GM23338 (cell line): ENCODE measurements around the gene MELTF.

Experiments used
- EZH2 ChIP-seq: fragments of 200-600 bp; sonication (generic); IDR thresholded peaks from one replicate; pipeline ENCODE4 v1.8.0; 2017; ENCODE audit warnings: antibody characterized with exemption, mild to moderate bottlenecking, low read depth; ENCODE audit not compliant: unreplicated experiment
- EZH2phosphoT487 ChIP-seq: fragments of 200-600 bp; sonication (generic); IDR thresholded peaks from one replicate; pipeline ENCODE4 v1.8.1; 2018; ENCODE audit warnings: antibody characterized with exemption; ENCODE audit not compliant: unreplicated experiment
- POLR2AphosphoS5 ChIP-seq: IDR thresholded peaks from 2 replicates; pipeline ENCODE4 v1.6.1; 2016; ENCODE audit warnings: antibody characterized with exemption, low read depth
- ZNF331 ChIP-seq: fragments of 250-450 bp; sonication (Bioruptor Pico); IDR thresholded peaks from 2 replicates; pipeline ENCODE4 v1.5.0; 2020; ENCODE audit warnings: low read depth, mild to moderate bottlenecking, moderate library complexity
- TF ChIP-seq, protein P1 (sequence below), 2 experiments: fragments of 200-600 bp in 1 of 2; sonication (generic) in 1 of 2; conservative IDR thresholded peaks; 2 replicates each; pipeline versions ENCODE4 v1.5.1 to v1.6.1; 2016 to 2017; ENCODE audit warnings: antibody characterized with exemption in 2 of 2, low read depth in 2 of 2, mild to moderate bottlenecking in 2 of 2, moderate library complexity in 1 of 2
- TF ChIP-seq, protein P2 (sequence below): IDR thresholded peaks from one replicate; pipeline ENCODE4 v1.6.1; 2018; ENCODE audit warnings: antibody characterized with exemption; ENCODE audit not compliant: unreplicated experiment
- TF ChIP-seq, protein P3 (sequence below): fragments of 250-450 bp; sonication (Bioruptor Pico); IDR thresholded peaks from 2 replicates; pipeline ENCODE4 v1.5.0; 2020; ENCODE audit warnings: mild to moderate bottlenecking, moderate library complexity

DNA sequence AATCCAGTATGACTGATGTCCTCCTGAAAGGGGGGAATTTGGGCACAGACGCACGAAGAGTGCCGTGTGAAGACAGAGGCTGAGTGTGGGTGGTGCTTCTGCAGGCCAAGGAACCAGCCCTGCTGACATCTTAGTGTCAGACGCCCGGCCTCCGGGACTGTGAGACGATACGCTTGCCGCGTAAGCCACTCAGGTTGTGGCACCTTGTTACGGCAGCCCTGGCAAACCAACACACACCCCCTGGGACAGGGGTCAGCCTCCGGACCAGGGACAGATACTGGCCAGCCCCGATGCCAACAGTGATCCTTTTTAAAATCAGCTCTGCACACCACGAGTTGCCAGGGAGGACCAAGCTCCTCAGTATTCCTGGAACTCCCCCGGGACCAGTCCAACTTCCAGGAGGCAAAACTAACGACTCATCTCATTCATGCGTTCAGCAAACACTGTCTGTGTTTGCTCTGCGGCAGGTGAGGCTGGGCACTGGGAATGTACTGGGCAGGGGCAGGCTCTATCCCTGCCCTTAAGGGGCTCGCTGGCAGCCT lies 39.8 kb downstream of the MELTF start:
- TF ChIP-seq, protein P1, sequence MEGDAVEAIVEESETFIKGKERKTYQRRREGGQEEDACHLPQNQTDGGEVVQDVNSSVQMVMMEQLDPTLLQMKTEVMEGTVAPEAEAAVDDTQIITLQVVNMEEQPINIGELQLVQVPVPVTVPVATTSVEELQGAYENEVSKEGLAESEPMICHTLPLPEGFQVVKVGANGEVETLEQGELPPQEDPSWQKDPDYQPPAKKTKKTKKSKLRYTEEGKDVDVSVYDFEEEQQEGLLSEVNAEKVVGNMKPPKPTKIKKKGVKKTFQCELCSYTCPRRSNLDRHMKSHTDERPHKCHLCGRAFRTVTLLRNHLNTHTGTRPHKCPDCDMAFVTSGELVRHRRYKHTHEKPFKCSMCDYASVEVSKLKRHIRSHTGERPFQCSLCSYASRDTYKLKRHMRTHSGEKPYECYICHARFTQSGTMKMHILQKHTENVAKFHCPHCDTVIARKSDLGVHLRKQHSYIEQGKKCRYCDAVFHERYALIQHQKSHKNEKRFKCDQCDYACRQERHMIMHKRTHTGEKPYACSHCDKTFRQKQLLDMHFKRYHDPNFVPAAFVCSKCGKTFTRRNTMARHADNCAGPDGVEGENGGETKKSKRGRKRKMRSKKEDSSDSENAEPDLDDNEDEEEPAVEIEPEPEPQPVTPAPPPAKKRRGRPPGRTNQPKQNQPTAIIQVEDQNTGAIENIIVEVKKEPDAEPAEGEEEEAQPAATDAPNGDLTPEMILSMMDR (conservative IDR thresholded peaks at IDR 0.05; ENCODE audit: low read depth in 2 of 2): no peak
- no peak for TF ChIP-seq EZH2
- TF ChIP-seq POLR2AphosphoS5: no peak
- TF ChIP-seq, protein P2, sequence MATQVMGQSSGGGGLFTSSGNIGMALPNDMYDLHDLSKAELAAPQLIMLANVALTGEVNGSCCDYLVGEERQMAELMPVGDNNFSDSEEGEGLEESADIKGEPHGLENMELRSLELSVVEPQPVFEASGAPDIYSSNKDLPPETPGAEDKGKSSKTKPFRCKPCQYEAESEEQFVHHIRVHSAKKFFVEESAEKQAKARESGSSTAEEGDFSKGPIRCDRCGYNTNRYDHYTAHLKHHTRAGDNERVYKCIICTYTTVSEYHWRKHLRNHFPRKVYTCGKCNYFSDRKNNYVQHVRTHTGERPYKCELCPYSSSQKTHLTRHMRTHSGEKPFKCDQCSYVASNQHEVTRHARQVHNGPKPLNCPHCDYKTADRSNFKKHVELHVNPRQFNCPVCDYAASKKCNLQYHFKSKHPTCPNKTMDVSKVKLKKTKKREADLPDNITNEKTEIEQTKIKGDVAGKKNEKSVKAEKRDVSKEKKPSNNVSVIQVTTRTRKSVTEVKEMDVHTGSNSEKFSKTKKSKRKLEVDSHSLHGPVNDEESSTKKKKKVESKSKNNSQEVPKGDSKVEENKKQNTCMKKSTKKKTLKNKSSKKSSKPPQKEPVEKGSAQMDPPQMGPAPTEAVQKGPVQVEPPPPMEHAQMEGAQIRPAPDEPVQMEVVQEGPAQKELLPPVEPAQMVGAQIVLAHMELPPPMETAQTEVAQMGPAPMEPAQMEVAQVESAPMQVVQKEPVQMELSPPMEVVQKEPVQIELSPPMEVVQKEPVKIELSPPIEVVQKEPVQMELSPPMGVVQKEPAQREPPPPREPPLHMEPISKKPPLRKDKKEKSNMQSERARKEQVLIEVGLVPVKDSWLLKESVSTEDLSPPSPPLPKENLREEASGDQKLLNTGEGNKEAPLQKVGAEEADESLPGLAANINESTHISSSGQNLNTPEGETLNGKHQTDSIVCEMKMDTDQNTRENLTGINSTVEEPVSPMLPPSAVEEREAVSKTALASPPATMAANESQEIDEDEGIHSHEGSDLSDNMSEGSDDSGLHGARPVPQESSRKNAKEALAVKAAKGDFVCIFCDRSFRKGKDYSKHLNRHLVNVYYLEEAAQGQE: no peak
- no peak for TF ChIP-seq EZH2phosphoT487
- no peak for TF ChIP-seq ZNF331 (CRISPR knock-in tag)
- TF ChIP-seq, protein P3, sequence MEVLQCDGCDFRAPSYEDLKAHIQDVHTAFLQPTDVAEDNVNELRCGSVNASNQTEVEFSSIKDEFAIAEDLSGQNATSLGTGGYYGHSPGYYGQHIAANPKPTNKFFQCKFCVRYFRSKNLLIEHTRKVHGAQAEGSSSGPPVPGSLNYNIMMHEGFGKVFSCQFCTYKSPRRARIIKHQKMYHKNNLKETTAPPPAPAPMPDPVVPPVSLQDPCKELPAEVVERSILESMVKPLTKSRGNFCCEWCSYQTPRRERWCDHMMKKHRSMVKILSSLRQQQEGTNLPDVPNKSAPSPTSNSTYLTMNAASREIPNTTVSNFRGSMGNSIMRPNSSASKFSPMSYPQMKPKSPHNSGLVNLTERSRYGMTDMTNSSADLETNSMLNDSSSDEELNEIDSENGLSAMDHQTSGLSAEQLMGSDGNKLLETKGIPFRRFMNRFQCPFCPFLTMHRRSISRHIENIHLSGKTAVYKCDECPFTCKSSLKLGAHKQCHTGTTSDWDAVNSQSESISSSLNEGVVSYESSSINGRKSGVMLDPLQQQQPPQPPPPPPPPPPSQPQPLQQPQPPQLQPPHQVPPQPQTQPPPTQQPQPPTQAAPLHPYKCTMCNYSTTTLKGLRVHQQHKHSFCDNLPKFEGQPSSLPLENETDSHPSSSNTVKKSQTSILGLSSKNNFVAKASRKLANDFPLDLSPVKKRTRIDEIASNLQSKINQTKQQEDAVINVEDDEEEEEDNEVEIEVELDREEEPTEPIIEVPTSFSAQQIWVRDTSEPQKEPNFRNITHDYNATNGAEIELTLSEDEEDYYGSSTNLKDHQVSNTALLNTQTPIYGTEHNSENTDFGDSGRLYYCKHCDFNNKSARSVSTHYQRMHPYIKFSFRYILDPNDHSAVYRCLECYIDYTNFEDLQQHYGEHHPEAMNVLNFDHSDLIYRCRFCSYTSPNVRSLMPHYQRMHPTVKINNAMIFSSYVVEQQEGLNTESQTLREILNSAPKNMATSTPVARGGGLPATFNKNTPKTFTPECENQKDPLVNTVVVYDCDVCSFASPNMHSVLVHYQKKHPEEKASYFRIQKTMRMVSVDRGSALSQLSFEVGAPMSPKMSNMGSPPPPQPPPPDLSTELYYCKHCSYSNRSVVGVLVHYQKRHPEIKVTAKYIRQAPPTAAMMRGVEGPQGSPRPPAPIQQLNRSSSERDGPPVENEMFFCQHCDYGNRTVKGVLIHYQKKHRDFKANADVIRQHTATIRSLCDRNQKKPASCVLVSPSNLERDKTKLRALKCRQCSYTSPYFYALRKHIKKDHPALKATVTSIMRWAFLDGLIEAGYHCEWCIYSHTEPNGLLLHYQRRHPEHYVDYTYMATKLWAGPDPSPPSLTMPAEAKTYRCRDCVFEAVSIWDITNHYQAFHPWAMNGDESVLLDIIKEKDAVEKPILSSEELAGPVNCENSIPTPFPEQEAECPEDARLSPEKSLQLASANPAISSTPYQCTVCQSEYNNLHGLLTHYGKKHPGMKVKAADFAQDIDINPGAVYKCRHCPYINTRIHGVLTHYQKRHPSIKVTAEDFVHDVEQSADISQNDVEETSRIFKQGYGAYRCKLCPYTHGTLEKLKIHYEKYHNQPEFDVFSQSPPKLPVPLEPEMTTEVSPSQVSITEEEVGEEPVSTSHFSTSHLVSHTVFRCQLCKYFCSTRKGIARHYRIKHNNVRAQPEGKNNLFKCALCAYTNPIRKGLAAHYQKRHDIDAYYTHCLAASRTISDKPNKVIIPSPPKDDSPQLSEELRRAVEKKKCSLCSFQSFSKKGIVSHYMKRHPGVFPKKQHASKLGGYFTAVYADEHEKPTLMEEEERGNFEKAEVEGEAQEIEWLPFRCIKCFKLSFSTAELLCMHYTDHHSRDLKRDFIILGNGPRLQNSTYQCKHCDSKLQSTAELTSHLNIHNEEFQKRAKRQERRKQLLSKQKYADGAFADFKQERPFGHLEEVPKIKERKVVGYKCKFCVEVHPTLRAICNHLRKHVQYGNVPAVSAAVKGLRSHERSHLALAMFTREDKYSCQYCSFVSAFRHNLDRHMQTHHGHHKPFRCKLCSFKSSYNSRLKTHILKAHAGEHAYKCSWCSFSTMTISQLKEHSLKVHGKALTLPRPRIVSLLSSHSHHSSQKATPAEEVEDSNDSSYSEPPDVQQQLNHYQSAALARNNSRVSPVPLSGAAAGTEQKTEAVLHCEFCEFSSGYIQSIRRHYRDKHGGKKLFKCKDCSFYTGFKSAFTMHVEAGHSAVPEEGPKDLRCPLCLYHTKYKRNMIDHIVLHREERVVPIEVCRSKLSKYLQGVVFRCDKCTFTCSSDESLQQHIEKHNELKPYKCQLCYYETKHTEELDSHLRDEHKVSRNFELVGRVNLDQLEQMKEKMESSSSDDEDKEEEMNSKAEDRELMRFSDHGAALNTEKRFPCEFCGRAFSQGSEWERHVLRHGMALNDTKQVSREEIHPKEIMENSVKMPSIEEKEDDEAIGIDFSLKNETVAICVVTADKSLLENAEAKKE (CRISPR knock-in tag): no peak
